Measurements from ENCODE around the gene MSI1.

The MSI1 gene

DNA sequence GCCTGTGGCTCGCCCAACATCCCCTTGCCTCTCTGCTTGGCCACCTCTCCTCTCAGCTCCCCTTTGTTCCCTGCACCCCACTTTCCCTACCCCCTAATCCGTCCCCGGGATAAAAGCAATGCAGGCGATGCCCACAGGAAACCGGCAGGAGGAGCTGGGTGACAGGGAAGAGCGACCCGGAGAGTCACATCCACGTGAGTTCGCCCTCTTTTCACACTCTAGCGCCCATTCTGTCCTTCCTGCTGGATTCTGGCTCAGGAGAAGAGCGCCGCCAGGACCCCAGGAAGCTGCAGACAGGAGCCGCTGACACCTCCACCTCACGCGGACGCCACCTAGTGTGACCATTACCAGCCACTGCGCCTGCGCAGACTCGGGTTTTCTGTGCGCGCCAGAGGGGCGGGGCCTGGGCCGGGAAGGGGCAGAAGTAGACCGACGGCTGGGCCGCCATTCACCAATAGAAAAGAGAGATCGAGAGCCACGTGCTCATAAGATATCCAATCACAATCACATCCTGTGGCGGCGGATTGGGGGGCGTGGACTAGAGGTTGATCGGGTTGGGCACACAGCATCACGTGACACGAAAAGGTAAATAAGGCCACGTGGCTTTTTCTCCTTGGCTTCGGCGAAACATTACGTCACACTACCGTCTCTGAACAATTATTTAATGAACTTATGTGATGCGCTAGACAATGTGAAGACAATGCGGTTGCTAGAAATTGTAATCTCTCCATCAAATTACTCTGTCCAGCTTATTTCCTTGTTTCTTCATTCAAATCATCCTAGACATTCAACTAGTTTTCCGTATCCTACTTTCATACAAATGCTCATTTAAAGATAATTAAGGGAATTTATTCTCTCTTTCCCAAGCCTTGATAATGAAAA lies 51.5 kb downstream of the MSI1 start:
- FAIRE-seq, result peak; percentile 84

DNA sequence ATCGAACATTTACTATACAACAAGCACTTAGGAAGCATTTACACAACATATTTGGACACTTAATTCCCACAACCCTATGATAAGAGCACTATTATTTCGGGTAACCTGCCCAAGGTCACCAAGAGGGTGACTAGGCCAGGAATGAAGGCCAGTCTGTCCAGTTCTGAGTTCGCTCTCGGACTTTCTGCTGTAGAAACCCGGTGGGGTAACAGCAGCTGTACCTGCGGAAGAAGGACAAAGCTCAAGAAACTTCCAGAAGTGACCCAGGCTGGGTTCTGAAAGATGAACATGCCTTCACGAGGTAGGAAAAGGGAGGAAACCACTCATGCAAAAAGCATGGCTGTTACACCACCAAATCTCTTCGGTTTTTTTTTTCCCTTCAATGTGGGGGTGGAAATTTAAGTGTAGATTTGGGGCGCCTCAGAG lies 52.2 kb downstream of the MSI1 start:
- no peak for FAIRE-seq

DNA sequence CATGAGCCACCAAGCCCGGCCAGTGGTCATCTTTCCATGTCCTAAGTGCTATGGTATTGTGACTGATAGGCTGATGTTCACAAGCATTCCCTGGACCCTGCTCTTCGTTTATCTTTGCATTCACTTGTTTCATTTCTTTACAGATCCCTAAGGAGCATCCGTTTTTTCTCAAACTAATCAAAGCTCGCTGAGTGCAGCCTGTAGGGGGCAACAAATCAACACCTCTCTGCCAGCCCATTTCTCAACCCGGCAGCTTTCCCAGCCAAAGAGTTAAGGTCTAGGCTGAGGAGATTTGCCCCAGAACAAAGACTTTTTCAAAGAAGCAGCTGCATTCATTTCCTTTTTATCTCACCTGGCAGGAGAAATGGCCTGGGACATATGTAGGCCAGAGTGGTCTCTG lies 54.7 kb downstream of the MSI1 start:
- FAIRE-seq, result no peak

DNA sequence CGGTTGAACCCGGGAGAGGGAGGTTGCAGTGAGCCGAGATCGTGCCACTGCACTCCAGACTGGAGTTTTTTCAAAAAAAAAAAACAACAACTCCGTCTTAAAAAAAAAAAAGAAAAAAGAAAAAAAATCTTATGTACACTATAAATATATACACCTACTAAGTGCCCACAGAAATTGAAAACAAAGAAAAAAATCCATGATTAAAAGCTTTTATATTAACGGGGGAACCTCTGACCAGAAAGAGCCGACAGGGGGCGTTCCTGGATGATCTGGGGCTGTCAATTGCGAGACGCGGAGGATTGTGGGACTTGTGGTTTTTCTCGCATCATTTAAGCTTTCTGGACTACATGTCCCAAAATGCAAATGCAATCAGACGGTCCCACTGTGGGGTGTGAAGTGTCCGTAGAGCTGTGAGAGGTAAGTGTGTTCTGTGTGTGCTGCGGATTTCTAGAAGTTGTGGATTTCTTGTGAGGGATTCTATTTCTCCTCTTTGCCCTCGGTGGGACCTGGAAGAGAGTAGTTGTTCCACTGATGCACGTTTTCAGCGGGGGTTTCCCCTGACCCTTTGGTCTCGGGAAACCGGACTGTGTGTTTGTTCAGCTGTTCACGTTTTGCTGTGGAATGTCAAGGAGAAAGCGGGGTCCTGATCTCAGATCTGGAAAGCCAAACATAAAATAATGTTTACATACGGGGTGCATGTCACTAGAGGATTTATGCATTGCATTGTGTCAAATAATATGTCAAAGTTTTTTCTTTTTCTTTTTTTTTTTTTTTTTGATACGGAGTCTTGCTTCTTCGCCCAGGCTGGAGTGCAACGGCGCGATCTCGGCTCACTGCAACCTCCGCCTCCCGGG lies 66.8 kb downstream of the MSI1 start, which contains the start of gene SIRT4:
SIRT4 (plus strand) TSS at position 360 of the 854 bp plus-strand sequence. CDS start 1,241 bp downstream, outside the sequence.
- peak; percentile 83 for FAIRE-seq

GRCh38 chr12:120292661-120293531 lies 76.1 kb downstream of the MSI1 start, which contains the start of gene RNU4-1:
Gene RNU4-1, minus strand, starts transcription at chr12:120293237.
- FAIRE-seq, result no peak

- no peak for FAIRE-seq
Measured at GRCh38 chr12:120292411-120292660, 76.6 kb downstream of the MSI1 start.

All from colon (tissue), 2 donors.